AG04449 (cell line): ENCODE measurements around the gene MYRIP.

Experiments
- CTCF ChIA-PET: fragments of 350-600 bp; formaldehyde crosslinking; extraction: SDS; loops from one replicate; lab custom pipeline; 2021; ENCODE audit warnings: antibody characterized with exemption; lab: Yijun Ruan, JAX
- POLR2A ChIA-PET: fragments of 400-600, 350-600 bp; formaldehyde crosslinking; extraction: SDS; loops from one replicate; lab custom pipeline; 2020; ENCODE audit warnings: antibody characterized with exemption, inconsistent platforms; lab: Yijun Ruan, JAX
- DNase-seq: peaks from one replicate; pipeline ENCODE4 v3.0.0-alpha.2; 2010; ENCODE audit warnings: low read depth, low spot score
- H3K4me3 ChIP-seq: 2 replicates; pipeline ENCODE4 v1.5.1; 2011; ENCODE audit warnings: low read depth, mild to moderate bottlenecking, control low read depth, low read length
- CTCF ChIP-seq: IDR thresholded peaks from one replicate; pipeline ENCODE4 v1.5.1; 2011; ENCODE audit warnings: mild to moderate bottlenecking, moderate library complexity, low read length, control low read depth, inconsistent platforms; ENCODE audit not compliant: insufficient read depth; ENCODE audit errors: missing control alignments

MYRIP gene

GRCh38 chr3:40308725-40309417 is 499.5 kb downstream of the MYRIP start:
- CTCF ChIA-PET = interaction anchor here (0.6 to 19.0 kb wide), 26 partner anchors 8 to 892 kb away, joined by 3 to 455 read pairs (median 3); partner anchors contain the start of gene ZNF621
- DNase-seq = no peak
- peak overlapping the region; percentile 82 for H3K4me3 ChIP-seq
- TF ChIP-seq CTCF = no peak
- POLR2A ChIA-PET = interaction anchor here (0.6 to 1.0 kb wide), 4 partner anchors 9 to 117 kb away, joined by 3 to 4 read pairs (median 3); no protein-coding TSS in a partner anchor

- POLR2A ChIA-PET = interaction anchor here (0.6 to 1.0 kb wide), 4 partner anchors 8 to 118 kb away, joined by 3 to 4 read pairs (median 3); no protein-coding TSS in a partner anchor
- CTCF ChIA-PET = interaction anchor here (0.6 to 19.0 kb wide), 26 partner anchors 8 to 1546 kb away, joined by 3 to 455 read pairs (median 3); partner anchors contain the start of gene ZNF621
- DNase-seq = peak; percentile 79
- TF ChIP-seq CTCF = peak; percentile 84
- peak within 1 kb of the TSS; percentile 82 for H3K4me3 ChIP-seq
Measured at GRCh38 chr3:40309418-40309924, 500.1 kb downstream of the MYRIP start, which contains the start of gene EIF1B. Gene EIF1B (plus strand): TSS chr3:40309707. CDS start chr3:40309942, 235 bp downstream.
